GM12872 (cell line): ENCODE results near the gene MARK3.

Experiments used
- CTCF ChIP-seq: IDR thresholded peaks from 3 replicates; pipeline ENCODE4 v1.5.1; 2011; ENCODE audit warnings: low read depth, mild to moderate bottlenecking, low read length, moderate library complexity; ENCODE audit not compliant: insufficient read depth

MARK3 gene

GRCh38 chr14:103354141-103354540, 31.1 kb upstream of the MARK3 start:
- no peak for TF ChIP-seq CTCF

- no peak for TF ChIP-seq CTCF
Measured at GRCh38 chr14:103356024-103356682, 29.1 kb upstream of the MARK3 start.

DNA sequence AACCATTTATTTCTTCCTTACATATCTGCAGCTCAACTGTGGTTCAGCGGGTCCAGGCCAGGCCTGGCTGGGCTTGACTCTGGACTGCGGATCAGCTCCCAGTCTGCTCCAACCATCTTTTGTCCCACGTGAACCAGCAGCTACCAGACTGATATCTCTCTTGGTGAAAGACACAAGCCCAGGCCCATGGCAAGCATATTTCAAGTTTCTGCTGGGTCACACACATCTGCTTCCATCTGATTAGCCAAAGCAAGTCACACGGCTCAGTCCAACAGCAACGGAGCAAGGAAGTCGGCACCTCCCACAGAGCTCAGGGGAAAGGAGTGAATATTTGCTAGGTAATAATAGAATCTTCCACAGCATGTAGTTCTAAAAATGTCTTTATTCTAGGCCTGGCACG, 24.7 kb upstream of the MARK3 start:
- no peak for TF ChIP-seq CTCF

GRCh38 chr14:103361867-103362266, 23.3 kb upstream of the MARK3 start:
- no peak for TF ChIP-seq CTCF

DNA sequence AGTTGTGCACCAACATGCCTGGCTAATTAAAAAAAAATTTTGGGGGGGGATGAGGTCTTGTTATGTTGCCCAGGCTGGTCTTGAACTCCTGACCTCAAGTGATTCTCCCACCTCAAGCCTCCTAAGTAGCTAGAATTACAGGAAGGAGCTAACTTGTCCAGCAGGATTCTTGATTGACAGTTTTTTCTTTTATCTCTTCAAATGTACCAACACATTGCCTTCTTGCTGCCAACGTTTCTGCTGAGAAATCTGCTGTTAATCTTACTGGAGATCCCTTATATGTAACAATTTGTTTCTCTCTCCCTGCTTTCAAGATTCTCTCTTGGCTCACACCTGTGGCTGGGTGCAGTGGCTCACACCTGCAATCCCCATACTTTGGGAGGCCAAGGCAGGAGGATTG, 22.4 kb upstream of the MARK3 start:
- no peak for TF ChIP-seq CTCF

GRCh38 chr14:103366741-103367140, 18.5 kb upstream of the MARK3 start:
- no peak for TF ChIP-seq CTCF

DNA sequence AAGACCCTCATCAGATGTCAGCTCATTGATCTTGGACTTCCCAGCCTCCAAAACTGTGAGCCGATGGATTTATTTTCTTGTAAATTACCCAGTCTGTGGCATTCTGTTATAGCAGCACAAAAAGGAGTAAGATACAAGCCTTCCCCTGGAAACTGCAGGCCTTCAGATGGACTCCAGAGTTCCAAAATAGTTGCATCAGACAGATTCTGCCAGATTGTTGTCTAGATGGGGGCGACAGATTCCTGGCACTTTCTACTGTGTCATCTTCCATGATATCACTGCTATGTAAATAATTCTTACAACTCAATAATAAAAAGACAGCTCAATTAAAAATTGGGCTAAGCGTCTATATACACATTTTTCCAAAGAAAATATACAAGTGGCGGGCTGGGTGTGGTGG, 17.2 kb upstream of the MARK3 start:
- TF ChIP-seq CTCF, result no peak
